Endodermal cell (in vitro differentiated cells): ENCODE measurements around the gene CDC42EP5. TPM values are rescaled to one million over a fixed set of nuclear protein-coding genes. Genes with fewer than 3 reads are reported as not detected.

Experiments used
- DNase-seq: peaks from one replicate; pipeline ENCODE4 v3.0.0-alpha.2; 2017
- H3K27ac ChIP-seq: 2 replicates; pipeline ENCODE4 v1.5.1; 2013; ENCODE audit warnings: mild to moderate bottlenecking, low read depth, low read length, moderate library complexity
- H3K27me3 ChIP-seq: 2 replicates; pipeline ENCODE4 v1.6.1; 2013; ENCODE audit warnings: mild to moderate bottlenecking, low read length, moderate library complexity; ENCODE audit not compliant: insufficient read depth, control insufficient read depth, poor library complexity, severe bottlenecking
- H3K36me3 ChIP-seq: 2 replicates; pipeline ENCODE4 v1.7.0; 2013; ENCODE audit warnings: mild to moderate bottlenecking, low read length, moderate library complexity; ENCODE audit not compliant: control insufficient read depth, insufficient read depth
- H3K4me1 ChIP-seq: one replicate; pipeline ENCODE4 v1.7.0; 2013; ENCODE audit warnings: low read length; ENCODE audit not compliant: control insufficient read depth, insufficient read depth
- H3K4me3 ChIP-seq: 2 replicates; pipeline ENCODE4 v1.5.1; 2013; ENCODE audit warnings: mild to moderate bottlenecking, low read length, moderate library complexity
- H3K9ac ChIP-seq: 2 replicates; pipeline ENCODE4 v1.6.1; 2013; ENCODE audit warnings: mild to moderate bottlenecking, low read length, moderate library complexity; ENCODE audit not compliant: poor library complexity, severe bottlenecking; ENCODE audit errors: extremely low read depth
- H3K9me3 ChIP-seq: 2 replicates; pipeline ENCODE4 v1.6.1; 2013; ENCODE audit warnings: mild to moderate bottlenecking, low read length, moderate library complexity; ENCODE audit not compliant: control insufficient read depth
- H3K27ac Mint-ChIP-seq: 2 replicates; pipeline ENCODE4 v1.8.0; 2020; ENCODE audit warnings: mixed read lengths
- H3K27me3 Mint-ChIP-seq: 2 replicates; pipeline ENCODE4 v1.8.0; 2021; ENCODE audit warnings: mild to moderate bottlenecking, mixed read lengths; ENCODE audit not compliant: insufficient read depth
- H3K36me3 Mint-ChIP-seq: 2 replicates; pipeline ENCODE4 v1.8.0; 2020; ENCODE audit warnings: low read depth, mixed read lengths
- H3K4me1 Mint-ChIP-seq: 2 replicates; pipeline ENCODE4 v1.8.0; 2020; ENCODE audit warnings: mixed read lengths
- H3K4me3 Mint-ChIP-seq: 2 replicates; pipeline ENCODE4 v1.8.0; 2020; ENCODE audit warnings: mild to moderate bottlenecking, moderate library complexity, mixed read lengths
- H3K9me3 Mint-ChIP-seq: 2 replicates; pipeline ENCODE4 v1.8.0; 2020; ENCODE audit warnings: mild to moderate bottlenecking, mixed read lengths
- CTCF ChIP-seq: fragments of 200-600 bp; sonication (generic); conservative IDR thresholded peaks from 2 replicates; pipeline ENCODE4 v1.5.0; 2021; ENCODE audit warnings: antibody characterized with exemption, mild to moderate bottlenecking
- WGBS, 2 experiments: methylation state at CpG; one replicate each; pipeline versions ENCODE4 v1.1.5 to v1.1.7; 2013; ENCODE audit warnings: missing lambda C conversion rate in 2 of 2, mixed read lengths in 1 of 2; ENCODE audit not compliant: insufficient coverage in 1 of 2, insufficient read length in 1 of 2; 5-methylcytosine and 5-hydroxymethylcytosine counted together
- total RNA-seq, 2 donors: library from RNA; stranded (reverse); fragmentation: NEBNext Ultra II Directional in 1 of 2; extraction: Animal tissue kit (Norgen Biotek cat#: 25700) in 1 of 2; gene quantifications; 2 replicates in 1 of 2; 3 replicates in 1 of 2; pipeline ENCODE4 v1.2.1, GENCODE V29; 2021

CDC42EP5 gene
- total RNA-seq, 2 donors from 2014 or later, result 0.49 TPM; not detected in 1

DNA sequence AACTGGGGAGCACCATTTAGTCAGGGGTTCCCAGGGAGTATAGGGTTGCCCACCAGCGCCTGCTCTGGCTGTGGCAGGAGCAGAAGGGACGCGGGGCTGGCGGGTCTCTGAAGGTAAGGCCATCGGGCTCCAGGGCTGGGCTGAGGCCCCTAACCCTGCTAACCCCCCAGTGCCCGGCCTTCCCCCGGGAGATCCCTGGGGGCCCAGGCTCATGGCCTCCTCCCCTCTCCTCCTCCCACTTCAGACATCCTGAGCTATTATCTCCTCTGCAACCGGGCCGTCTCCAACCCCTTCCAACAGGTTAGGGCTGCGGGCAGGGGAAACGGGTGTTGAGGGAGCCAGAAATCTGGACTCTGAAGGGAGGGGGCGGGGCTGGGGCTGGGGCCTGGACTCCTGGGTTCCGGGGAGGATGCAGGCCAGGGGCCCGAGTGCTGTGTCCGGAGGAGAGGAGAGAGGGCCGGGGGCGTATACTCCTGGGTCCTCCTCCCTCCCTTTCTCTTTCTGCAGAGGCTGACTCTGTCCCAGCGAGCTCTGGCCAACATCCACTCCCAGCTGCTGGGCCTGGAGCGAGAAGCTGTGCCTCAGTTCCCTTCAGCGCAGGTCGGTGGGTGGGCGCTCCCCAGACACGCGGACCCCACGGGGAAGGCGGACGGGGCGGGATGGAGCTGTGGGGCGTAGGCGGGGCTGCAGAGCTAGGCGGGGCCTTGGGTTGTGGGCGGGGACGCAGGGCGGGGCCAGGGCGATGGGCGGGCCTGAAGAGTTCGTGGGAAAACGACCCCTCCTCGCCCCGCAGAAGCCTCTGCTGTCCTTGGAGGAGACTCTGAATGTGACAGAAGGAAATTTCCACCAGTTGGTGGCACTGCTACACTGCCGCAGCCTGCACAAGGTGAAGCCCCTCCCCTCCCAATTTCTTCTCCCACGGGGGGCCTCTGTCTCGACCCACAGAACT lies 42.5 kb downstream of the CDC42EP5 start:
- WGBS, 2 experiments, result 13 to 15% methylated on average over 28 to 41 of the region's 43 CpGs
- Mint-ChIP-seq H3K4me1 (peaks cover 4% of the 10 kb centered on the region), H3K4me3 (peak overlapping the region; percentile 34), H3K9me3 (no peaks in the 10 kb centered on the region), H3K27me3 (peaks cover 77% of the 10 kb centered on the region), H3K36me3 (peaks cover 2% of the 10 kb centered on the region), H3K27ac (no peak overlapping the region)
- H3K4me1 ChIP-seq, result no peaks in the 10 kb centered on the region
- no peak overlapping the region for H3K9ac ChIP-seq
- no peaks in the 10 kb centered on the region for H3K9me3 ChIP-seq
- no peaks in the 10 kb centered on the region for H3K36me3 ChIP-seq
- no peak overlapping the region for H3K27ac ChIP-seq
- H3K27me3 ChIP-seq, result peaks cover 11% of the 10 kb centered on the region
- H3K4me3 ChIP-seq, result no peak overlapping the region
- peak; percentile 95 for DNase-seq
- TF ChIP-seq CTCF, result peak; percentile 65

- Mint-ChIP-seq H3K4me1 (peaks cover 4% of the 10 kb centered on the region), H3K4me3 (peak overlapping the region; percentile 34), H3K27ac (no peak overlapping the region), H3K27me3 (peaks cover 82% of the 10 kb centered on the region), H3K9me3 (no peaks in the 10 kb centered on the region), H3K36me3 (no peaks in the 10 kb centered on the region)
- H3K27ac ChIP-seq, result no peak overlapping the region
- peak; percentile 42 for TF ChIP-seq CTCF
- no peaks in the 10 kb centered on the region for H3K4me1 ChIP-seq
- no peaks in the 10 kb centered on the region for H3K9me3 ChIP-seq
- peak; percentile 71 for DNase-seq
- no peaks in the 10 kb centered on the region for H3K36me3 ChIP-seq
- peaks cover 19% of the 10 kb centered on the region for H3K27me3 ChIP-seq
- no peak overlapping the region for H3K9ac ChIP-seq
- 78 to 85% methylated on average over 5 to 13 of the region's 13 CpGs for WGBS, 2 experiments
- no peak overlapping the region for H3K4me3 ChIP-seq
These were observed 43.4 kb downstream of the CDC42EP5 start for GRCh38 chr19:54429545-54430227.

GRCh38 chr19:54429176-54429495 lies 44.0 kb downstream of the CDC42EP5 start:
- TF ChIP-seq CTCF, result no peak
- no peak overlapping the region for H3K9ac ChIP-seq
- Mint-ChIP-seq H3K9me3 (no peaks in the 10 kb centered on the region), H3K27ac (no peak overlapping the region), H3K36me3 (no peaks in the 10 kb centered on the region), H3K27me3 (peaks cover 84% of the 10 kb centered on the region), H3K4me1 (peaks cover 4% of the 10 kb centered on the region), H3K4me3 (no peak overlapping the region)
- 92% methylated on average over 2 to 8 of the region's 8 CpGs for WGBS, 2 experiments
- H3K27me3 ChIP-seq, result peaks cover 21% of the 10 kb centered on the region
- peak; percentile 43 for DNase-seq
- H3K9me3 ChIP-seq, result no peaks in the 10 kb centered on the region
- H3K4me1 ChIP-seq, result no peaks in the 10 kb centered on the region
- H3K4me3 ChIP-seq, result no peak overlapping the region
- peak overlapping the region; percentile 24 for H3K27ac ChIP-seq
- no peaks in the 10 kb centered on the region for H3K36me3 ChIP-seq
